Hepatocyte (in vitro differentiated cells): ENCODE measurements around the gene SLC25A25.

Experiments used
- CTCF ChIP-seq: fragments of 200-600 bp; sonication (generic); IDR thresholded peaks from 2 replicates; pipeline ENCODE4 v1.5.1; 2016; ENCODE audit warnings: antibody characterized with exemption, mild to moderate bottlenecking; ENCODE audit not compliant: poor library complexity
- EZH2 ChIP-seq: fragments of 200-600 bp; sonication (generic); IDR thresholded peaks from 2 replicates; pipeline ENCODE4 v1.6.1; 2016; ENCODE audit warnings: antibody characterized with exemption, mild to moderate bottlenecking, borderline replicate concordance
- EZH2phosphoT487 ChIP-seq: fragments of 200-600 bp; sonication (generic); IDR thresholded peaks from one replicate; pipeline ENCODE4 v1.6.1; 2018; ENCODE audit warnings: antibody characterized with exemption, mild to moderate bottlenecking, low read depth, moderate library complexity; ENCODE audit not compliant: unreplicated experiment, severe bottlenecking

- TF ChIP-seq CTCF (no peak), EZH2 (no peak), EZH2phosphoT487 (no peak)
Measured at GRCh38 chr9:128115187-128116103, 47.4 kb downstream of the SLC25A25 start.
